NB4 (cell line): ENCODE measurements around the gene DAPK3.

Source experiments
- MYC ChIP-seq: IDR thresholded peaks from 2 replicates; pipeline ENCODE4 v1.6.1; 2011; ENCODE audit warnings: low read depth, low read length
- POLR2A ChIP-seq: IDR thresholded peaks from 2 replicates; pipeline ENCODE4 v1.6.1; 2011; ENCODE audit warnings: mild to moderate bottlenecking; ENCODE audit not compliant: insufficient read length; ENCODE audit errors: extremely low read depth
- TF ChIP-seq, protein P1 (sequence below): IDR thresholded peaks from one replicate; pipeline ENCODE4 v1.5.1; 2012; ENCODE audit warnings: low read depth, low read length
- TF ChIP-seq, protein P2 (sequence below): IDR thresholded peaks from 2 replicates; pipeline ENCODE4 v1.6.1; 2011; ENCODE audit warnings: low read depth, low read length

DNA sequence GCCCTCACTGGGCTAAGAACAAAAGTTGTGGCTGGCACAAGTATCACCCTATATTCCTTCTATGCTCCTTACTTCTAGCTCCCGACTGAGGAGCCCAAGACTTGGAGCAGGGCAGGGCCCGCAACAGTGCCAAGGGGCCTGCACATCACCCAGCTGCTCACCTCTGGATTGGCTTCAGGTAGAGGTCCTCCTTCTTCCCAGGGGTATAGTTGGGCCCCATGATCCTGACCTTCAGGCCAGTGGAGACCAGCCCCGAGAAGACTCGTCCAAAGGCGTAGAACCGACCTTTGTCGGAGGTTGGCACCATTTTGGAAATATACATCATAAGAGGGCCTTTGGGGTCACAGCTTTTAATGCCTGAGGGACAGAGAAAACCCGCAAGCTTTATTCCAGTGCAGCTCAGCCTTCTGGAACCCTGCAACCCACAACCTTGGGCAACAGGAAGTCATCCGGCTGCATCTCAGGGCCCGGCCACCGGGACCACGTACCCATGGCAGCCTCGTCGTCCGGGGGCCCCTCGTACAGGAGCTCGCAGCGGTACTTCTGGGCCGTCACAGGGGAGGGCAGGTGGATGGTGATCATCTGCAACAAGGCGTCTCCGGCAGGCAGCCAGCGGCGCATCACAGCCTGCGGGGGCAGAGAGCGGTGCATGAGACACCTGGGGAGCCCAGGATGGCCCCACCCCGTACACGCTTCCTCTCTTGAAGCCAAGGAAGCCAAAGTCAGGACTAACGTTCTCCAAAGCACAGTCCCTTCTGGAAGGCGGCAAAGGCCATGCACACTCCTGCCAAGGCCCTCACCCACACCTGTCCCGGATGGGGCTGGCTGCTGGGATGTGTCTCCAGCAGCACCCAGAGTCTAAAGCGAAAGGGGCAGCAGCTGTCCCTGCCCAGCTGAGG, 9.7 kb upstream of the DAPK3 start:
- TF ChIP-seq, protein P1, sequence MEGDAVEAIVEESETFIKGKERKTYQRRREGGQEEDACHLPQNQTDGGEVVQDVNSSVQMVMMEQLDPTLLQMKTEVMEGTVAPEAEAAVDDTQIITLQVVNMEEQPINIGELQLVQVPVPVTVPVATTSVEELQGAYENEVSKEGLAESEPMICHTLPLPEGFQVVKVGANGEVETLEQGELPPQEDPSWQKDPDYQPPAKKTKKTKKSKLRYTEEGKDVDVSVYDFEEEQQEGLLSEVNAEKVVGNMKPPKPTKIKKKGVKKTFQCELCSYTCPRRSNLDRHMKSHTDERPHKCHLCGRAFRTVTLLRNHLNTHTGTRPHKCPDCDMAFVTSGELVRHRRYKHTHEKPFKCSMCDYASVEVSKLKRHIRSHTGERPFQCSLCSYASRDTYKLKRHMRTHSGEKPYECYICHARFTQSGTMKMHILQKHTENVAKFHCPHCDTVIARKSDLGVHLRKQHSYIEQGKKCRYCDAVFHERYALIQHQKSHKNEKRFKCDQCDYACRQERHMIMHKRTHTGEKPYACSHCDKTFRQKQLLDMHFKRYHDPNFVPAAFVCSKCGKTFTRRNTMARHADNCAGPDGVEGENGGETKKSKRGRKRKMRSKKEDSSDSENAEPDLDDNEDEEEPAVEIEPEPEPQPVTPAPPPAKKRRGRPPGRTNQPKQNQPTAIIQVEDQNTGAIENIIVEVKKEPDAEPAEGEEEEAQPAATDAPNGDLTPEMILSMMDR: no peak
- TF ChIP-seq MYC: no peak
- no peak for TF ChIP-seq POLR2A
- TF ChIP-seq, protein P2, sequence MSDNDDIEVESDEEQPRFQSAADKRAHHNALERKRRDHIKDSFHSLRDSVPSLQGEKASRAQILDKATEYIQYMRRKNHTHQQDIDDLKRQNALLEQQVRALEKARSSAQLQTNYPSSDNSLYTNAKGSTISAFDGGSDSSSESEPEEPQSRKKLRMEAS: no peak
